ENCODE data around the gene DCP1A. TPM values are rescaled to one million over a fixed set of nuclear protein-coding genes. Genes with fewer than 3 reads are reported as not detected.

The DCP1A gene
- total RNA-seq, 3 donors from 2014 or later (not counting 1 experiment from before 2014, with no cell fraction given) = 36.5 to 48.9 (median 45.8) TPM

DNA sequence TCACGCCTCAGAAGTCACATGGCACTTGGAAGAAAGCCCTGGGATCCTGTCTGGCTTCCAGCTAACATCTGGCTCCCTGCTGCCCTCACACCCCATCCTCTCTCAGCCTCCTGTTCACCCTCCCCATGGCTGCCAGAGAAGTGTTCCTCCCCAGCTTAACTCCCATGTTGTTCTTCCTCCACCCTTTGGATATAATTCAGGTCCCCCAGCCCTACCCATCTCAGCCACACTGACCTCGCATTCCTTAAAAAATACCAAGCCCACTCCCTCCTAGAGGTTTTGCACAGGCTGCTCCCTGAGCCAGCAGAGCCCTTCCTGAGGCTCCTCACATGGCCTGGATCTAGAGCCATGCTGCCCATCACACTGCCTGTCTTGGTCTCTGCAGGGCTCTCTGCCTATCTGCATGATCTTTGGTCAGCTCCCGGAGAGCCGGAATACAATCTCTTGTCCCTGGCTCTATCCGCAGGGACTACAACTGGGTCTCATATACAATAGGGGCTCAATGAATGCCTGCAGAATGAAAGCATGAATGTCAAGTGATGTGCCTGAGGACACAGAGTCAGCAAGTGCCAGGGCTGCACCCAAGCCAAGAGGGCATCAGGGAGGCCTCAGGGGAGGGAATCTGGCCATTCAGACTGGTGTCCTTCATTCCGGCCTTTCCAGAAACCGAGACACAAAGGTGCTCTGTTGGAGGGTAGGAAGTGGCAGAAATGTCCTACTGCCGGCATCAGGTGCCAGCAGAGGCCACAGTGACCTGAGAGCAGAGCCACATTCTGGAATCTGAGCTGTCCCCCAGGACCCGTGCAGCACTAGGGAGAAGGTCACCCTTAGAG, 87.7 kb downstream of the DCP1A start:
- peaks cover 0 to 6% of the 10 kb centered on the region in 2 donors for H3K4me1 Mint-ChIP-seq
- Histone ChIP-seq H3K36me3 (ENCODE audit: control insufficient read depth, insufficient read depth, low read length) (no peaks in the 10 kb centered on the region), H3K4me3 (ENCODE audit: low read length) (no peak overlapping the region), H3K9me3 (ENCODE audit: control insufficient read depth, insufficient read depth, low read length) (no peaks in the 10 kb centered on the region), H3K27ac (ENCODE audit: low read length) (no peak overlapping the region), H3K4me1 (ENCODE audit: control insufficient read depth, insufficient read depth, low read length) (peaks cover 13% of the 10 kb centered on the region), H3K27me3 (ENCODE audit: control insufficient read depth, insufficient read depth, low read length) (no peaks in the 10 kb centered on the region)
- DNase-seq = no peak
- no peaks in the 10 kb centered on the region for H3K36me3 Mint-ChIP-seq
- no peak for ATAC-seq
- no peak overlapping the region for H3K4me3 Mint-ChIP-seq
- no peak overlapping the region for H3K27ac Mint-ChIP-seq
- TF ChIP-seq, protein P1, sequence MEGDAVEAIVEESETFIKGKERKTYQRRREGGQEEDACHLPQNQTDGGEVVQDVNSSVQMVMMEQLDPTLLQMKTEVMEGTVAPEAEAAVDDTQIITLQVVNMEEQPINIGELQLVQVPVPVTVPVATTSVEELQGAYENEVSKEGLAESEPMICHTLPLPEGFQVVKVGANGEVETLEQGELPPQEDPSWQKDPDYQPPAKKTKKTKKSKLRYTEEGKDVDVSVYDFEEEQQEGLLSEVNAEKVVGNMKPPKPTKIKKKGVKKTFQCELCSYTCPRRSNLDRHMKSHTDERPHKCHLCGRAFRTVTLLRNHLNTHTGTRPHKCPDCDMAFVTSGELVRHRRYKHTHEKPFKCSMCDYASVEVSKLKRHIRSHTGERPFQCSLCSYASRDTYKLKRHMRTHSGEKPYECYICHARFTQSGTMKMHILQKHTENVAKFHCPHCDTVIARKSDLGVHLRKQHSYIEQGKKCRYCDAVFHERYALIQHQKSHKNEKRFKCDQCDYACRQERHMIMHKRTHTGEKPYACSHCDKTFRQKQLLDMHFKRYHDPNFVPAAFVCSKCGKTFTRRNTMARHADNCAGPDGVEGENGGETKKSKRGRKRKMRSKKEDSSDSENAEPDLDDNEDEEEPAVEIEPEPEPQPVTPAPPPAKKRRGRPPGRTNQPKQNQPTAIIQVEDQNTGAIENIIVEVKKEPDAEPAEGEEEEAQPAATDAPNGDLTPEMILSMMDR (IDR thresholded peaks at IDR 0.05) = no peak
- no peaks in the 10 kb centered on the region for H3K9me3 Mint-ChIP-seq
- WGBS (ENCODE audit: insufficient coverage) = 92% methylated on average over 9 of the region's 9 CpGs
- intact Hi-C loops (cut with micrococcal nuclease) = no loop called here
- no peaks in the 10 kb centered on the region for H3K27me3 Mint-ChIP-seq (ENCODE audit: low read depth in 2 of 2)

GRCh38 chr3:53258600-53259426, 88.5 kb downstream of the DCP1A start:
- no peaks in the 10 kb centered on the region for H3K9me3 ChIP-seq (ENCODE audit: control insufficient read depth, insufficient read depth, low read length)
- DNase-seq = no peak
- WGBS (ENCODE audit: insufficient coverage) = 91% methylated on average over 8 of the region's 8 CpGs
- H3K4me1 Mint-ChIP-seq = peaks cover 0 to 14% of the 10 kb centered on the region in 2 donors
- H3K4me3 Mint-ChIP-seq = no peak overlapping the region
- H3K27ac Mint-ChIP-seq = no peak overlapping the region
- no peaks in the 10 kb centered on the region for H3K36me3 Mint-ChIP-seq
- H3K4me3 ChIP-seq (ENCODE audit: low read length) = no peak overlapping the region
- intact Hi-C loops (cut with micrococcal nuclease) = no loop called here
- ATAC-seq = no peak
- no peaks in the 10 kb centered on the region for H3K9me3 Mint-ChIP-seq
- H3K27ac ChIP-seq (ENCODE audit: low read length) = no peak overlapping the region
- H3K27me3 ChIP-seq (ENCODE audit: control insufficient read depth, insufficient read depth, low read length) = no peaks in the 10 kb centered on the region
- peaks cover 22% of the 10 kb centered on the region for H3K4me1 ChIP-seq (ENCODE audit: control insufficient read depth, insufficient read depth, low read length)
- H3K36me3 ChIP-seq (ENCODE audit: control insufficient read depth, insufficient read depth, low read length) = no peaks in the 10 kb centered on the region
- no peaks in the 10 kb centered on the region for H3K27me3 Mint-ChIP-seq (ENCODE audit: low read depth in 2 of 2)
- TF ChIP-seq, protein P1 (IDR thresholded peaks at IDR 0.05) = no peak

- Histone ChIP-seq H3K36me3 (ENCODE audit: control insufficient read depth, insufficient read depth, low read length) (no peaks in the 10 kb centered on the region), H3K9me3 (ENCODE audit: control insufficient read depth, insufficient read depth, low read length) (no peaks in the 10 kb centered on the region), H3K4me1 (ENCODE audit: control insufficient read depth, insufficient read depth, low read length) (peaks cover 35% of the 10 kb centered on the region), H3K4me3 (ENCODE audit: low read length) (no peak overlapping the region), H3K27me3 (ENCODE audit: control insufficient read depth, insufficient read depth, low read length) (no peaks in the 10 kb centered on the region), H3K27ac (ENCODE audit: low read length) (no peak overlapping the region)
- H3K36me3 Mint-ChIP-seq = no peaks in the 10 kb centered on the region
- no peaks in the 10 kb centered on the region for H3K9me3 Mint-ChIP-seq
- peaks cover 10 to 26% of the 10 kb centered on the region in 2 donors for H3K4me1 Mint-ChIP-seq
- TF ChIP-seq, protein P1 (IDR thresholded peaks at IDR 0.05) = no peak
- ATAC-seq (no peak), DNase-seq (no peak)
- WGBS (ENCODE audit: insufficient coverage) = 98% methylated on average over 4 of the region's 4 CpGs
- no peak overlapping the region for H3K4me3 Mint-ChIP-seq
- intact Hi-C loops (cut with micrococcal nuclease) = no loop called here
- H3K27ac Mint-ChIP-seq = no peak overlapping the region
- H3K27me3 Mint-ChIP-seq (ENCODE audit: low read depth in 2 of 2) = no peaks in the 10 kb centered on the region
Observed at GRCh38 chr3:53257465-53257864, 89.9 kb downstream of the DCP1A start.
